GM12864 (cell line): ENCODE measurements around the gene YIPF3.
"Not testable (repeated sequence)": the region's sequence is repeated elsewhere in the genome, so short reads cannot be mapped to it uniquely, and the experiment has no call there.

Experiments used
- DNase-seq: peaks from one replicate; pipeline ENCODE4 v3.0.0-alpha.2; 2011; ENCODE audit warnings: low read depth
- H3K4me3 ChIP-seq: 2 replicates; pipeline ENCODE4 v1.5.1; 2011; ENCODE audit warnings: mild to moderate bottlenecking, low read depth, low read length, control low read depth
- TF ChIP-seq, protein P1 (sequence below): IDR thresholded peaks from 2 replicates; pipeline ENCODE4 v1.5.1; 2011; ENCODE audit warnings: low read depth, mild to moderate bottlenecking, moderate library complexity, low read length, control low read depth, inconsistent platforms; ENCODE audit errors: missing control alignments

The YIPF3 gene

DNA sequence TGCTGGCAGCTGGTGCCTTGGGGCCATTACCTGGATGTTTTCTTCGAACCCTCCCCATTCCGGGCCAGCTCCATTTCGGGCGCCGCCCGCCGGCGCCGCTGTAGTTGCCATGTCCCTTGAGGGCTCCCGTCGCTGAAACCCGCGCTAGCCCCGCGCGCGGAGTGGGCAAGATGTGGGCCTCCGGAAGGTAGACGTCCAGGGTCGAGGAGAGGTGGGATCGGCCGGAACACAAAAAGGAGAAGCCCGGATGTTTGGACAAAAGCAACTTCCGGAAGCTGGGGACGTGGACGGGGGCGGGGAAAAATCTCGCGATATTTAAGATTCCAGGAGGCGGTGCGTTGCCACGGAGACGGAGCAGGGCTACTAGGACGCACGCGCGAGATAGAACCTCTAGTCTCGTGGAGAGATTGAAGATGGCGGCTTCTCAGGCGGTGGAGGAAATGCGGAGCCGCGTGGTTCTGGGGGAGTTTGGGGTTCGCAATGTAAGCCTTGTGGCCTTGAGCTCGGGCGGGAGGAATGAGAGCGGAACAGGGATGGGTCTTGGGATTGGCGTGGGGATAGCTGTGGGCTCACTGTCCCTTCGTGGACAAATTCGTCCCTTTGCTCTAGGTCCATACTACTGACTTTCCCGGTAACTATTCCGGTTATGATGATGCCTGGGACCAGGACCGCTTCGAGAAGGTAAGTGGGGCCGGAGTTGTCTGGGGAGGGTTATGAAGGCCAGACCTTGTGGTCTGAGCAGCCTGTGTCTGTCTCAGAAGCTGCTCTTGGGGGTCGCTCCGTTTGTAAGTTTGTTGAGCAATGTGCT lies at the start of gene YIPF3, which contains the start of gene POLR1C:
YIPF3 (minus strand) TSS at position 230 of the 808 bp plus-strand sequence; CDS start at position 111, 119 bp downstream.
POLR1C (plus strand) TSS at position 393 of the 808 bp plus-strand sequence; CDS start at position 414, 21 bp downstream.
- DNase-seq, result peak; percentile 95
- TF ChIP-seq, protein P1, sequence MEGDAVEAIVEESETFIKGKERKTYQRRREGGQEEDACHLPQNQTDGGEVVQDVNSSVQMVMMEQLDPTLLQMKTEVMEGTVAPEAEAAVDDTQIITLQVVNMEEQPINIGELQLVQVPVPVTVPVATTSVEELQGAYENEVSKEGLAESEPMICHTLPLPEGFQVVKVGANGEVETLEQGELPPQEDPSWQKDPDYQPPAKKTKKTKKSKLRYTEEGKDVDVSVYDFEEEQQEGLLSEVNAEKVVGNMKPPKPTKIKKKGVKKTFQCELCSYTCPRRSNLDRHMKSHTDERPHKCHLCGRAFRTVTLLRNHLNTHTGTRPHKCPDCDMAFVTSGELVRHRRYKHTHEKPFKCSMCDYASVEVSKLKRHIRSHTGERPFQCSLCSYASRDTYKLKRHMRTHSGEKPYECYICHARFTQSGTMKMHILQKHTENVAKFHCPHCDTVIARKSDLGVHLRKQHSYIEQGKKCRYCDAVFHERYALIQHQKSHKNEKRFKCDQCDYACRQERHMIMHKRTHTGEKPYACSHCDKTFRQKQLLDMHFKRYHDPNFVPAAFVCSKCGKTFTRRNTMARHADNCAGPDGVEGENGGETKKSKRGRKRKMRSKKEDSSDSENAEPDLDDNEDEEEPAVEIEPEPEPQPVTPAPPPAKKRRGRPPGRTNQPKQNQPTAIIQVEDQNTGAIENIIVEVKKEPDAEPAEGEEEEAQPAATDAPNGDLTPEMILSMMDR, result no peak
- H3K4me3 ChIP-seq, result peak within 1 kb of the TSS; percentile 83

DNA sequence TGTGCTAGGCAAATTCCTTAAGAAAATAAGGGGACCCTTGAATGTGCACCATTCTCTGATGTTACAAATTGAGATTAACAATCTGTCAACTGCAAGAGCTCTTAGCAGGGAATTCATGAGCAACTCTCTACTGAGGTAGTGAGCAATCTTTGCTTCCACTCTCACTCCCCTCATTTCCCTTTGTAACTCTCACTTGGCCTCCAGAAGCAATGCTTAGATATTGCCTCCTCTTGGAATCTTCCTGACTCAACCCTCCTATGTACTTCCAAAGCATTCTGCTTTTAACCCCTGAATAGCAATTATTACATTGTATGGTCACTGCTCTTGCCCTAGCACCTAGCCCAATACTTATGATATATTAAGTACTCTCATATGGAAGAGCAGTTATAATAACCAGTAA lies 42.6 kb upstream of the YIPF3 start:
- TF ChIP-seq, protein P1, result no peak
- DNase-seq, result no peak
- H3K4me3 ChIP-seq, result no peak overlapping the region

DNA sequence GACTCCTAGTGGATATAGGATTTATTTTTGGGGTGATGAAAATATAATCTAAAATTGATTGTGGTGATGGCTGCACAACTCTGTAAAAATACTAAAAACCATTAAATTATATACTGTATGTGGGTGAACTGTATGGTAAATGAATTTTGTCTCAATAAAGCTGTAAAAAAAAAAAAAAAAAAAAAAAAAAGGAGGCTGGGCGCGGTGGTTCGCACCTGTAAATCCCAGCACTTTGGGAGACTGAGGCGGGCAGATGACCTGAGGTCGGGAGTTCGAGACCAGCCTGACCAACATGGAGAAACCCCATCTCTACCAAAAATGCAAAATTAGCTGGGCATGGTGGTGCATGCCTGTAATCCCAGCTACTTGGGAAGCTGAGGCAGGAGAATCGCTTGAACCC lies 40.9 kb upstream of the YIPF3 start:
- not testable (repeated sequence) for DNase-seq, H3K4me3 ChIP-seq

DNA sequence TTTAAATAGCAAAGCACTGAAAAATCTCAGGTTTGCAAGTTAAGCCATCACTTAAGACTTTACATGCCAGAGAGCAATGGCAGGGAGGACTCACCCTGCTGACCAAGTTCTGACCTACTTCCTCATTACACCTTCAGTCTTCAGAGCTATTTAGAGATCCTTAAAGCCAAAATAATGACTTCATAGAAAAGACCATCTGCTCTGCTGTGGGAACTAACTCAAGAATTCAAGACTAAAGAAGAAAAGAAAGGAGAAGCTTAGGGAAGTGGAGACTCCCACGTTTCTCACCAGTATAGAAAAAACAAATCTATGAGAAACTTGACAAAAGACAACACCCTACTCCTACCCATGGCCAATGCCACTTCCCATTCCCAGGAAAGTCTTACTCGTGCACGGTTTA lies 30.5 kb upstream of the YIPF3 start:
- H3K4me3 ChIP-seq, result no peak overlapping the region
- TF ChIP-seq, protein P1, result no peak
- DNase-seq, result no peak

DNA sequence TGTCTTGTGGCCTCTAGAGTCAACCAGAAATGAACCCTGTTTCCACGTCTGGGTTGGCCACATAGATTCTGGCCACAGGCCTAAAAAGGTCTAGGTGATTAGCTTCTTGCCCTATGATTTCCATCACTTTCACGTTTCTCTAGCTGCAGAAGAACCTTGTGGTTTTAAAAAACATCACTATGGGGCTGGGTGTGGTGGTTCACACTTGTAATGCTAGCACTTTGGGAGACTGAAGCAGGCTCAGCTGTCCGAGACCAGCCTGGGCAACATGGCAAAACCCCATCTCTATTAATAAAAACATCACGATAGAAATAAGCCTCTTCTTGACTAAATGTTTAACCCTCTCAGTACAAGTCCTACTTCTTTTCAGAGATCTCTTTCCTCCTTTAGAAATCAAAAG lies 27.7 kb upstream of the YIPF3 start:
- no peak for DNase-seq
- TF ChIP-seq, protein P1, result no peak
- no peak overlapping the region for H3K4me3 ChIP-seq

DNA sequence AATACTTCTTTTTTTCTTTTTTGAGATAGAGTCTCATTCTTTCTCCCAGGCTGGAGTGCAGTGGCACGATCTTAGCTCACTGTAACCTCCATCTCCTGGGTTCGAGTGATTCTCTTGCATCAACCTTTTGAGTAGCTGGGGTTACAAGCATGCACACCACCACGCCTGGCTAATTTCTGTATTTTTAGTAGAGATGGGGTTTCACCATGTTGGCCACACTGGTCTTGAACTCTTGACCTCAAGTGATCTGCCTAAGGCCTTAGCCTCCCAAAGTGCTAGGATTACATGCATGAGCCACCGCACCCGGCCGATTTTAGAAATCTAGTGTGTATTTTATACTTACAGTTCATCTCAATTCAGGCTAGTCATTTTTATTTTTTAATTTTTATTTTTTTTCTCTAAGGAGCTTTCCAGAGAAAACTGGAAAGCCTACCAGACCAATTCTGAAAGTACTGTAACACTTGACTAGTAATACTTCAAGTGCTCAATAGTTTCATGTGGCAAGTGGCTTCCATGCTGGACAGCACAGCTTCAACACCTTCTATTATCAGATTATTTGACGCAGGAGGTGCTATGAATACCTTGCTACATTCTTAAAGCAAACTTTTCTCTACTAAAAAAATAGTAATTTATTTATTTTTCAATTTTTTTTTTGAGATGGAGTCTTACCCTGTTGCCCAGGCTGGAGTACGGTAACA lies 25.2 kb upstream of the YIPF3 start:
- DNase-seq, result no peak
- TF ChIP-seq, protein P1, result no peak
- no peak overlapping the region for H3K4me3 ChIP-seq

DNA sequence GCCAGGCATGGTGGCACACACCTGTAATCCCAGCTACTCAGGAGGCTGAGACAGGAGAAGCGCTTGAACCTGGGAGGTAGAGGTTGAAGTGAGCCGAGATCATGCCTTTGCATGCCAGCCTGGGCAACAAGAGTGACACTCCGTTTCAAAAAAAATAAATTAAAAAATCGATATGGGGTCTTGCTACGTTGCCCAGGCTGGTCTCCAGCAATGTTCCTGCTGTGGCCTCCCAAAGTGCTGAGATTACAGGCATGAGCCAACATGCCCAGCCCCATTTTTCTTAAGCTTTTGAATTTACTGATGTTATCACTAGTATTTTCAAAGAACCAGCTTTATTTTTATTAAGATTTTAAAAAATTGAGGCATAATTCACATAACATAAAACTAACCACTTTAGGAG lies 23.8 kb upstream of the YIPF3 start:
- DNase-seq, result no peak
- no peak overlapping the region for H3K4me3 ChIP-seq
- TF ChIP-seq, protein P1, result no peak

DNA sequence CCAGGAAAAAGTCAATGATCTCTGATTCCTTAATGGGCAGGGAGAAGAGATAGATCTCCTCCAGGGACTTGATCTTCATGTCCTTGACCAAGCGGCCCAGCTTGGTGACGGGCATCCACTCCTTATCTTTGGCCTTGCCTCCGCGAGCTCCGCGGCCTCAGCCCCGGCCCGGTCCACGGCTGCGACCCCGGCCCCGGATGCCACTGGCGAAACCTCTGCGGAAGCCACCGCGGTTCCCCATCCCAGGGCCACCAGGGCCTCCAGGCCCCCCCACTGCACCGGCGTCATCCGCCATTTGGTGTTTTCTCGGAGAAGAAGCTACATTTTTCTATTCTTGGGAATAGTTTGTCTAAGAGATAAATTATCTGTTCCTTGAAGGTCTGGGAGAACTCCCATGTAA lies 22.7 kb upstream of the YIPF3 start:
- H3K4me3 ChIP-seq, DNase-seq: not testable (repeated sequence)

DNA sequence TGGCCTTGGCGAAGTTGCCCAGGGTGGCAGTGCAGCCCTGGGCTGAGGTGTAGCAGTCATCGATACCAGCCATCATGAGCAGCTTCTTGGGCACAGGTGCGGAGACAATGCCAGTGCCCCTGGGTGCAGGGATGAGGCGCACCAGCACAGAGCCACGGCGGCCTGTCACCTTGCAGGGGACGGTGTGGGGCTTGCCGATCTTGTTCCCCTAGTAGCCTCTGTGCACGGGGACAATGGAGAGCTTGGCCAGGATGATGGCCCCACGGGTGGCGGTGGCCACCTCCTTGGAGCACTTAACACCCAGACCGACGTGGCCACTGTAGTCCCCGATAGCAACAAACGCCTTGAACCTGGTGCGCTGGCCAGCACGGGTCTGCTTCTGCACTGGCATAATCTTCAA lies 22.3 kb upstream of the YIPF3 start:
- H3K4me3 ChIP-seq, DNase-seq: not testable (repeated sequence)
